GM12878 (cell line): ENCODE results near the gene ZKSCAN8. TPM values are rescaled to one million over a fixed set of nuclear protein-coding genes. Genes with fewer than 3 reads are reported as not detected.

ENCODE experiments used
- ATAC-seq: fragments of 200-7000 bp; cut with Tn5 transposase; 3 replicates; pipeline ENCODE4 v1.9.1; 2020; ENCODE audit warnings: mild to moderate bottlenecking, moderate library complexity
- Bru-seq: library from RNA; stranded (reverse); fragments of 400-500 nt; gene quantifications from one replicate; lab custom pipeline; 2021; lab: Mats Ljungman, UMichigan
- BruChase-seq, 2 experiments: library from RNA; stranded (reverse); fragments of 400-500 nt; gene quantifications; one replicate each; lab custom pipeline; 2021; lab: Mats Ljungman, UMichigan
- BruUV-seq: library from RNA; stranded (reverse); fragments of 400-500 nt; replicated peaks from 2 replicates; lab custom pipeline; 2021; lab: Mats Ljungman, UMichigan
- CTCF ChIA-PET: fragments of 300-600 bp; sonication (Branson Sonifier 250); formaldehyde crosslinking; extraction: SDS; loops from one replicate; lab custom pipeline; 2021; ENCODE audit warnings: inconsistent platforms; lab: Yijun Ruan, JAX
- POLR2A ChIA-PET: fragments of 350-600 bp; formaldehyde crosslinking; extraction: SDS; loops from one replicate; lab custom pipeline; 2021; ENCODE audit warnings: inconsistent platforms; lab: Charles Lee
- RAD21 ChIA-PET: fragments of 300-600 bp; sonication (Branson Sonifier 250); formaldehyde crosslinking; loops from one replicate; lab custom pipeline; 2023; ENCODE audit warnings: antibody characterized with exemption; ENCODE audit not compliant: unreplicated experiment; lab: Charles Lee
- SMC1A ChIA-PET: fragments of 300-600 bp; sonication (Branson Sonifier 250); formaldehyde crosslinking; loops from one replicate; lab custom pipeline; 2023; ENCODE audit not compliant: unreplicated experiment, uncharacterized antibody; lab: Charles Lee
- DNase-seq: peaks from one replicate; pipeline ENCODE4 v3.0.0-alpha.2; 2011; ENCODE audit warnings: low read depth, low spot score
- FAIRE-seq: peaks from 3 replicates; lab custom pipeline; 2011; peaks lifted over from hg19 to GRCh38; lab: Jason Lieb, UNC
- H2AFZ ChIP-seq: 2 replicates; pipeline ENCODE4 v1.6.0; 2011; ENCODE audit warnings: low read depth, low read length, control low read depth; ENCODE audit not compliant: control insufficient read depth
- H3K27ac ChIP-seq: 2 replicates; pipeline ENCODE4 v1.5.1; 2011; ENCODE audit warnings: control low read depth; ENCODE audit not compliant: control insufficient read depth, insufficient read depth
- H3K27me3 ChIP-seq, 2 experiments: replicated peaks in 1 of 2; 2 replicates each; pipeline versions ENCODE4 v1.6.0 to v1.6.1; 2011; ENCODE audit warnings: low read length in 1 of 2; ENCODE audit not compliant: control insufficient read depth in 2 of 2, insufficient read depth in 2 of 2
- H3K36me3 ChIP-seq, 2 experiments: 2 replicates each; pipeline ENCODE4 v1.5.1; 2011; ENCODE audit warnings: low read length in 1 of 2; ENCODE audit not compliant: control insufficient read depth in 2 of 2, insufficient read depth in 2 of 2
- H3K4me1 ChIP-seq: 2 replicates; pipeline ENCODE4 v1.6.1; 2011; ENCODE audit warnings: mild to moderate bottlenecking, low read length, moderate library complexity, mixed read lengths; ENCODE audit not compliant: control insufficient read depth, insufficient read depth
- H3K4me2 ChIP-seq: 2 replicates; pipeline ENCODE4 v1.6.0; 2011; ENCODE audit warnings: control low read depth; ENCODE audit not compliant: control insufficient read depth, insufficient read depth
- H3K4me3 ChIP-seq: fragments of 200-600 bp; sonication (generic); 2 replicates; pipeline ENCODE4 v1.5.1; 2016
- H3K79me2 ChIP-seq: 2 replicates; pipeline ENCODE4 v1.6.0; 2011; ENCODE audit warnings: low read length; ENCODE audit not compliant: control insufficient read depth, insufficient read depth
- H3K9ac ChIP-seq: 2 replicates; pipeline ENCODE4 v1.8.0; 2011; ENCODE audit warnings: low read length, control low read depth, mixed read lengths; ENCODE audit not compliant: control insufficient read depth, insufficient read depth
- H3K9me3 ChIP-seq: replicated peaks from 3 replicates; pipeline ENCODE4 v1.5.1; 2011; ENCODE audit warnings: mild to moderate bottlenecking, low read length; ENCODE audit not compliant: control insufficient read depth, insufficient read depth
- H4K20me1 ChIP-seq: 2 replicates; pipeline ENCODE4 v1.6.0; 2011; ENCODE audit not compliant: control insufficient read depth, insufficient read depth
- CBX3 ChIP-seq: fragments of 200-600 bp; sonication (generic); IDR thresholded peaks from 2 replicates; pipeline ENCODE4 v1.6.1; 2016; ENCODE audit warnings: low read depth, borderline replicate concordance
- CTCF ChIP-seq, 3 experiments: IDR thresholded peaks in 2 of 3; conservative IDR thresholded peaks in 1 of 3; 2 replicates each; pipeline ENCODE4 v1.5.1; 2011; ENCODE audit warnings: low read depth in 3 of 3, low read length in 3 of 3, mild to moderate bottlenecking in 3 of 3, control low read depth in 2 of 3, moderate library complexity in 2 of 3, inconsistent platforms in 1 of 3, mixed read lengths in 1 of 3; ENCODE audit not compliant: control insufficient read depth in 2 of 3, insufficient read depth in 1 of 3; ENCODE audit errors: extremely low read depth in 1 of 3
- EED ChIP-seq: sonication (generic); IDR thresholded peaks from 2 replicates; pipeline ENCODE4 v1.6.1; 2016; ENCODE audit warnings: antibody characterized with exemption, low read depth
- GABPA ChIP-seq: IDR thresholded peaks from 2 replicates; pipeline ENCODE4 v1.6.1; 2014; ENCODE audit warnings: antibody characterized with exemption, low read depth, mild to moderate bottlenecking, inconsistent platforms
- HDAC2 ChIP-seq: fragments of 200-600 bp; sonication (generic); IDR thresholded peaks from 2 replicates; pipeline ENCODE4 v1.6.1; 2017
- MEF2B ChIP-seq: fragments of 450-650 bp; IDR thresholded peaks from 2 replicates; pipeline ENCODE4 v1.6.1; 2018; ENCODE audit warnings: mild to moderate bottlenecking, moderate library complexity; ENCODE audit not compliant: partially characterized antibody, poor library complexity, severe bottlenecking
- MXI1 ChIP-seq: fragments of 150-350 bp; IDR thresholded peaks from 2 replicates; pipeline ENCODE4 v1.6.1; 2011; ENCODE audit warnings: low read depth, mild to moderate bottlenecking, inconsistent platforms, low read length, improper control_type of control experiment
- MYC ChIP-seq: IDR thresholded peaks from 2 replicates; pipeline ENCODE4 v1.6.1; 2011; ENCODE audit warnings: mild to moderate bottlenecking, low read length, moderate library complexity, inconsistent platforms; ENCODE audit not compliant: insufficient read depth, insufficient replicate concordance, insufficient read length, severe bottlenecking
- NR2C2 ChIP-seq: IDR thresholded peaks from 2 replicates; pipeline ENCODE4 v1.6.1; 2011; ENCODE audit warnings: borderline replicate concordance, low read depth; ENCODE audit not compliant: control insufficient read depth, insufficient read length
- POLR2AphosphoS2 ChIP-seq: IDR thresholded peaks from 2 replicates; pipeline ENCODE4 v1.6.1; 2011; ENCODE audit warnings: low read depth, mild to moderate bottlenecking, low read length, improper control_type of control experiment, moderate library complexity
- RB1 ChIP-seq: fragments of 450-650 bp; formaldehyde crosslinking; IDR thresholded peaks from 2 replicates; pipeline ENCODE4 v1.6.1; 2017; ENCODE audit warnings: mild to moderate bottlenecking, borderline replicate concordance
- SMARCA5 ChIP-seq: fragments of 450-650 bp; IDR thresholded peaks from 2 replicates; pipeline ENCODE4 v1.6.1; 2017; ENCODE audit warnings: mild to moderate bottlenecking
- SP1 ChIP-seq: IDR thresholded peaks from one replicate; pipeline ENCODE4 v1.6.1; 2011; ENCODE audit warnings: low read depth, low read length
- WRNIP1 ChIP-seq: IDR thresholded peaks from 2 replicates; pipeline ENCODE4 v1.6.1; 2011; ENCODE audit warnings: low read depth, low read length, improper control_type of control experiment, borderline replicate concordance
- YY1 ChIP-seq: IDR thresholded peaks from 2 replicates; pipeline ENCODE4 v1.6.1; 2011; ENCODE audit warnings: low read depth, mild to moderate bottlenecking, low read length
- ZNF274 ChIP-seq: IDR thresholded peaks from one replicate; pipeline ENCODE4 v1.8.0; 2011; ENCODE audit not compliant: insufficient read length, insufficient read depth
- WGBS: methylation state at CpG from one replicate; pipeline ENCODE4 v1.1.6; 2016; ENCODE audit warnings: low lambda C conversion rate; ENCODE audit not compliant: insufficient replicate concordance, insufficient coverage; ENCODE audit errors: missing lambda C conversion rate; 5-methylcytosine and 5-hydroxymethylcytosine counted together
- in situ Hi-C: fragments of 300-500 bp; cut with MboI; formaldehyde crosslinking; loops from 9 replicates; pipeline ENCODE4 v1.14.3; 2018; ENCODE audit warnings: mixed read lengths
- intact Hi-C: fragments of 100-400 bp; cut with micrococcal nuclease; formaldehyde crosslinking; loops from one replicate; pipeline ENCODE4 v1.14.2; 2022; ENCODE audit not compliant: unreplicated experiment
- long read RNA-seq, 2 experiments: library from polyadenylated mRNA; unstranded; transcript quantifications; one replicate each; pipeline ENCODE4 v2.0.0, GENCODE V29; 2019 to 2020
- polyA minus RNA-seq, 3 experiments: library from RNA; depleted of rRNA, polyadenylated mRNA; stranded (reverse); fragments of >200 nt; gene quantifications; 2 replicates each; pipeline ENCODE4 v1.2.3, GENCODE V29; 2011
- polyA plus RNA-seq, 11 experiments: library from polyadenylated mRNA; depleted of rRNA in 4 of 11; unstranded in 6 of 11; stranded (reverse) in 5 of 11; fragments of >200 nt; fragmentation: Nextera tagmentation in 4 of 11; fragmentation: Illumina TruSeq in 1 of 11; extraction: Ambion mirVana in 4 of 11; extraction: Trizol in 1 of 11; gene quantifications; 1 replicate in 1 of 11; 2 replicates in 10 of 11; pipeline versions ENCODE4 v1.2.1 to v1.2.3, GENCODE V29; 2011 to 2016; ENCODE audit warnings: inconsistent platforms in 2 of 11, missing spikeins in 2 of 11, low read depth in 1 of 11
- total RNA-seq, 4 experiments: library from RNA; depleted of rRNA in 3 of 4; stranded (reverse); fragments of >200 nt in 3 of 4; fragmentation: Illumina TruSeq in 1 of 4; extraction: Trizol in 1 of 4; gene quantifications; 2 replicates each; pipeline versions ENCODE4 v1.2.1 to v1.2.3, GENCODE V29; 2013 to 2021

Gene ZKSCAN8
- 64.1 and 65.1 TPM in 2 replicates for total RNA-seq (2013; cell fraction: nucleolus; rRNA removed)
- 8.5 and 10.1 TPM in 2 replicates for total RNA-seq (2014; rRNA removed)
- total RNA-seq (2014; rRNA removed; fragmentation: Illumina TruSeq; extraction: Trizol) = 10.8 and 10.9 TPM in 2 replicates
- 13.2 and 16.1 TPM in 2 replicates for total RNA-seq (2021)
- 6.2 TPM for polyA plus RNA-seq (2011; ENCODE audit: low read depth)
- 11.5 and 12.1 TPM in 2 replicates for polyA plus RNA-seq (2011; rRNA removed)
- polyA plus RNA-seq (2011; cell fraction: cytosol; rRNA removed) = 6.7 and 11.2 TPM in 2 replicates
- polyA plus RNA-seq (2011; cell fraction: nucleus; rRNA removed) = 33.7 and 34.6 TPM in 2 replicates
- 8.7 and 8.9 TPM in 2 replicates for polyA plus RNA-seq (2012)
- 17.9 and 23.2 TPM in 2 replicates for polyA plus RNA-seq (2014; fragmentation: Illumina TruSeq; extraction: Trizol)
- polyA plus RNA-seq (2014; fragmentation: Nextera tagmentation; extraction: Ambion mirVana) = 1 to 10 TPM; 1.0 to 1.5 TPM
- polyA plus RNA-seq (2014; rRNA removed) = 8.3 and 9.0 TPM in 2 replicates
- polyA plus RNA-seq (2016; fragmentation: Nextera tagmentation; extraction: Ambion mirVana) = 1 to 10 TPM; 5.6 to 5.8 TPM
- 16.6 and 21.7 TPM in 2 replicates for polyA minus RNA-seq (2011; rRNA and poly(A)+ RNA removed)
- 6.4 and 9.0 TPM in 2 replicates for polyA minus RNA-seq (2011; cell fraction: cytosol; rRNA and poly(A)+ RNA removed)
- 14.3 and 16.2 TPM in 2 replicates for polyA minus RNA-seq (2011; cell fraction: nucleus; rRNA and poly(A)+ RNA removed)
- percentile 96 among the genes with signal in this experiment for Bru-seq, nascent RNA
- BruChase-seq, experiment 1, labeled RNA remaining after a 6-hour chase = percentile 92 among the genes with signal in this experiment
- BruChase-seq, experiment 2, labeled RNA remaining after a 2-hour chase = percentile 98 among the genes with signal in this experiment
- long read RNA-seq, experiment 1 = 0 reads
- long read RNA-seq, experiment 2, full-length matches to known transcripts = 1 of 7 reads
- long read RNA-seq, experiment 2, partial matches to known transcripts = 1 of 7 reads
- long read RNA-seq, experiment 2, other reads (novel, unspliced or antisense) = 5 of 7 reads

DNA sequence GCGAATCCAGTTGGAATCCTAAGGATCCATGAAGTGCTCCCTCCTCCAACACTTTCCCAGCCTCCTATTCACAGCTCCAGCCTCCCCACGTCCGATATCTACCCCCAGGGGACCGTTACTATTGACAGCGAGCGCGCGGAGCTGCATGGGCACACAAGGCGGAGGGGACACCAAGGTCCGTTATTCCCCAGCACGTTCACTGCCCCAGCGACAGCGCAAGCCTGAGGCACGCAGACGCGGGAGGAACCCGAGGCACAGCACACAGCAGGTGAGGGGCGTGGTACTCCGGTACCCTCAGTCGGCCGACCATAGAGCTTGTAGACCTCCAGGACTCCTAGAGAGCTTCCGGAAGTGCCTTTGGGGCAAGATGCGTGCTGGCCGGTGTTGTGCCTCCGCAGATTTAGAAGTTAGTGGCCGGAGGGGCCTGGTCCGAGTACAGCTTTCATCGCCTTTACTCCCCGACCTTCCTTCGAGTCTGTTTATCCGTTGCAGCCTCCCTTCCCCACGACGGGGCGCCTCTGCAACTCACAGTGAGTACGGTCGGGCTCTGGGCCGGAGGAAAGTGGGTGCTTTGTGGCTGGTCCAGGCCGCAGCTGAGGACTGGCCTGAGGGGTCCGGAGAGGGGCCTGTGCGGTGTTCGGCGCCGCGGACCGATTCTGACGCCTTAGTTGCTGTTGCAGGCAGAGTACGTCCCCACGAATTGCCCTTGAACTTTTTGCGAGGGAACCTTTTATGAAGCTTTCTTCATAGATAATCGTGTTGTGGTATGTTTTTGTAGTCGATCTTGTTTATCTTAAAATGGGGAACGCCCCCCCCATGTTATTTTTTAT lies at the start of gene ZKSCAN8:
Gene ZKSCAN8 (plus strand): TSS at position 384 of the 830 bp plus-strand sequence. CDS start 6,525 bp downstream, outside the sequence.
- POLR2A ChIA-PET = interaction anchor here (0.9 to 2.5 kb wide), 10 partner anchors 10 to 242 kb away, joined by 3 to 11 read pairs (median 4); partner anchors contain the start of genes ZKSCAN3, ZSCAN16 and ZSCAN26
- CTCF ChIA-PET = interaction anchor here (0.9 to 4.7 kb wide), 8 partner anchors 16 to 447 kb away, joined by 3 to 41 read pairs (median 4); partner anchors contain the start of gene ZSCAN16
- peak within 1 kb of the TSS; percentile 88 for H3K4me3 ChIP-seq
- H3K27me3 ChIP-seq = no peaks in the 10 kb centered on the region
- TSS peak; percentile 70 for BruUV-seq
- peak within 1 kb of the TSS; percentile 97 for H2AFZ ChIP-seq
- no peaks in the 10 kb centered on the region for H3K9me3 ChIP-seq
- H3K79me2 ChIP-seq = peaks cover 34% of the 10 kb centered on the region
- 1% methylated on average over 52 of the region's 52 CpGs for WGBS
- SMC1A ChIA-PET = interaction anchor here (0.6 to 3.1 kb wide), 10 partner anchors 13 to 214 kb away, joined by 3 to 24 read pairs (median 9); partner anchors contain the start of genes ZKSCAN4 and ZSCAN16
- peak within 1 kb of the TSS; percentile 96 for H3K4me2 ChIP-seq
- DNase-seq (peak; percentile 78), FAIRE-seq (peak; percentile 84), ATAC-seq (peak; percentile 90)
- no peaks in the 10 kb centered on the region for H4K20me1 ChIP-seq
- in situ Hi-C loops (loop anchor here (5.0 kb wide), 1 partner anchor 76 kb away; no protein-coding TSS in a partner anchor), intact Hi-C loops (loop anchor here (1.0 to 5.0 kb wide), 3 partner anchors 17 to 83 kb away; partner anchors contain the start of genes ZSCAN16 and ZSCAN9)
- peak within 1 kb of the TSS; percentile 63 for H3K27ac ChIP-seq
- RAD21 ChIA-PET = interaction anchor here (0.6 to 2.6 kb wide), 14 partner anchors 11 to 214 kb away, joined by 3 to 13 read pairs (median 4); partner anchors contain the start of genes ZKSCAN3, ZKSCAN4, ZSCAN16 and ZSCAN26
- peaks cover 18% of the 10 kb centered on the region for H3K4me1 ChIP-seq
- peaks cover 0 to 10% of the 10 kb centered on the region in 2 experiments; a peak in 1 of 4 replicates for H3K36me3 ChIP-seq
- H3K9ac ChIP-seq = peak within 1 kb of the TSS; percentile 86
- TF ChIP-seq GABPA = peak; percentile 93
- TF ChIP-seq CBX3 = no peak
- TF ChIP-seq YY1 = peak; percentile 75
- TF ChIP-seq ZNF274 = no peak
- TF ChIP-seq SP1 = no peak
- peak; percentile 85 for TF ChIP-seq SMARCA5
- TF ChIP-seq NR2C2 = no peak
- peak; percentile 86 for TF ChIP-seq MYC
- peak; percentile 82 for TF ChIP-seq MEF2B
- peak; percentile 94; the same call in 1 of the 2 replicates for TF ChIP-seq WRNIP1
- TF ChIP-seq MXI1 = peak; percentile 78
- TF ChIP-seq EED = peak; percentile 44; the same call in 1 of the 2 replicates
- TF ChIP-seq POLR2AphosphoS2 = peak; percentile 71; the same call in 1 of the 2 replicates
- peak; percentile 19; the same call in 1 of the 2 replicates for TF ChIP-seq RB1
- no peak for TF ChIP-seq HDAC2
- TF ChIP-seq CTCF (IDR thresholded peaks at IDR 0.05 in 2 of 3, conservative IDR thresholded peaks at IDR 0.05 in 1 of 3; ENCODE audit: control insufficient read depth in 2 of 3, extremely low read depth in 1 of 3, insufficient read depth in 1 of 3, low read depth in 3 of 3, low read length in 3 of 3) = no peak; a peak in 1 of 6 replicates
